ENCODE measurements around the gene TP63.
A peak's percentile ranks its signal among the peaks of the same experiment; 100 is the strongest.

The TP63 gene

DNA sequence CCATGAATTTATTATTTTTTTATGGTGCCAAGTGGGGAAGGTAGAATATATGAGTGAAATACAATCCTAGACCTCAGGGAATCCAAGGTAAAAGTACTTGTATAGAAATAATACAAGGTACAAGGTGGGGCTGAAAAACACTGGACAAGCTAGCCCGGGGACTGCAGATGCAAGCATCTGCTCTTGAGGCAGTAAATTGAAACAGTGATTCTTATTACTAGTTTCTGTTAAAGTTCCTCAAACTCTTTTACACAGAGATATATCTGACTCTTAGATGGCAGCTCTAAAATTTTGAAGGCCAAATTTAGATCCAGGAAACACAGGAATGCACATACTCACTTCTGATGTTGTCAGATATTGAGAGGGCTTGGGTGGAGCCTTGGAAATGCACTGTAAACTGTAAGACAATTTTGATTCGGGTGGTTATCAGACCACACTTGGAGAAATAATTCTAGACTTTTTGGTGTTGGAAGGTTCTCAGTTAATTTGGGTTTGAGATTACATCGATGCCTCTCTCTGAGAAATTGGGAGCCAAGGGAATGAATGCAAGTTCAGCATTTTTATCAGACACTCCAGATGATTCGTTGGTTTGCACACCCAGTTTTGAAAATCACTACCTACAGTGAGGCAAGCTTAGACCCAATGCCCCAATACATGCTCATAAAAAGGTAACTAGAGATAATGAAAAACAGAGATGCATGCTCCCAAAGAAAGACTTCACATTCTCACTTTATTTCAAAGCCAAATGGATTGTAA, 7.3 kb downstream of the TP63 start:
- no peak overlapping the region for H3K4me3 ChIP-seq (ENCODE audit: control insufficient read depth, low read depth, low read length)

DNA sequence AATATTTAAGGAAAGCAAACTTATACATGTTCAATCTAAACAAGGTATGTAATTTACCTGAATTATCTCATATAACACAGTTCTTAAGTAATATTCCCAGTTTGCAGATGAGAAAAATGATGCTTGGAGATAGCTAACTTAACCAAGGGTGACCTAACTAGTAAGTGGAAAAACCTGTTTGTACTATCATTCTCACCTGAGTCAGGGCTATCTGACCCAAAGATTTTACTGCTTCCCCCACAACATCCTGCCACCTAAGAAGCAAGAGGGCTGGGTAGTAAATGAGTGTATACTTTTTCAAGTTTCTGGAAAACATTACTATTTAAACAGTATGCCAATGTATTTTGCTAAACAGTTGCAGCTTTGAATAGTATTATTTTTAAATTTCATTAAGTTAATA, 10.6 kb downstream of the TP63 start:
- TF ChIP-seq, protein P1, sequence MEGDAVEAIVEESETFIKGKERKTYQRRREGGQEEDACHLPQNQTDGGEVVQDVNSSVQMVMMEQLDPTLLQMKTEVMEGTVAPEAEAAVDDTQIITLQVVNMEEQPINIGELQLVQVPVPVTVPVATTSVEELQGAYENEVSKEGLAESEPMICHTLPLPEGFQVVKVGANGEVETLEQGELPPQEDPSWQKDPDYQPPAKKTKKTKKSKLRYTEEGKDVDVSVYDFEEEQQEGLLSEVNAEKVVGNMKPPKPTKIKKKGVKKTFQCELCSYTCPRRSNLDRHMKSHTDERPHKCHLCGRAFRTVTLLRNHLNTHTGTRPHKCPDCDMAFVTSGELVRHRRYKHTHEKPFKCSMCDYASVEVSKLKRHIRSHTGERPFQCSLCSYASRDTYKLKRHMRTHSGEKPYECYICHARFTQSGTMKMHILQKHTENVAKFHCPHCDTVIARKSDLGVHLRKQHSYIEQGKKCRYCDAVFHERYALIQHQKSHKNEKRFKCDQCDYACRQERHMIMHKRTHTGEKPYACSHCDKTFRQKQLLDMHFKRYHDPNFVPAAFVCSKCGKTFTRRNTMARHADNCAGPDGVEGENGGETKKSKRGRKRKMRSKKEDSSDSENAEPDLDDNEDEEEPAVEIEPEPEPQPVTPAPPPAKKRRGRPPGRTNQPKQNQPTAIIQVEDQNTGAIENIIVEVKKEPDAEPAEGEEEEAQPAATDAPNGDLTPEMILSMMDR (IDR thresholded peaks at IDR 0.05; ENCODE audit: control insufficient read depth, insufficient read depth, low read depth, low read length, missing control alignments), result no peak
- DNase-seq (ENCODE audit: low read depth), result no peak
- H3K4me3 ChIP-seq (ENCODE audit: control insufficient read depth, low read depth, low read length), result no peak overlapping the region

More for the DNA sequence above, 7.3 kb downstream of the TP63 start:
- TF ChIP-seq, protein P1 (IDR thresholded peaks at IDR 0.05; ENCODE audit: control insufficient read depth, insufficient read depth, low read depth, low read length, missing control alignments), result no peak
- no peak for DNase-seq (ENCODE audit: low read depth)

DNA sequence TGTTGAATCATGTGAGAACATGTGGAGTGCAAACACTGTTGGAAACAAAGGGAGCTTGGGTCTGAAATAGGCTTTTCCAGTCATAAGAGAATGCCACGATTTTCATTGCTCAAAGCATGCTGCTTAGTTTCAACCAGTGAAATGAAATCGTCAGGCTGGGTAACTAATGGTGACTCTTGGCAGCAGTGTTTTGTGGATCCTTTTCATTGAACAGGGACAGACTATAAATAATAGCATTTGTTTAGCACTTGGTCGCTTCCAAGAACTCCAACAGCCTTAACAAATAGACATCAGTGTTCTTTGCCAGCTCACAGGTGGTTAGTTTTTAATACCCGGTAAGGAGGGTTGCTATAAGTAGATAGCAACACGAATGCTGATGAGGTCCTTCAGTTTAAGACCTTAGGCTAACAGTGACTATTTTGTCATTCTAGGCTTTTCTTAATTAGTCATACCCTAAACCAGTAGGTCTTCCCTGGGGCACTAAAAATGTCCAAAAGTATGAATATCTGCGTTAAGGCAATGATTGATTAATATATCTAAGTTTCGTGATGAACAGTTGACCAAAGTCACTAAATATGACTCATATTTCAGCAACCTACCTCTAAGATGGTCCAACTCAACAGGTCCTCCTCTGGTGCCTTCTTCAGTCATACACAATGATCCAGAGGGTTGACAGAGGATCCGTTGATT, 15.8 kb downstream of the TP63 start:
- DNase-seq (ENCODE audit: low read depth), result no peak
- TF ChIP-seq, protein P1 (IDR thresholded peaks at IDR 0.05; ENCODE audit: control insufficient read depth, insufficient read depth, low read depth, low read length, missing control alignments), result no peak
- H3K4me3 ChIP-seq (ENCODE audit: control insufficient read depth, low read depth, low read length), result no peak overlapping the region

DNA sequence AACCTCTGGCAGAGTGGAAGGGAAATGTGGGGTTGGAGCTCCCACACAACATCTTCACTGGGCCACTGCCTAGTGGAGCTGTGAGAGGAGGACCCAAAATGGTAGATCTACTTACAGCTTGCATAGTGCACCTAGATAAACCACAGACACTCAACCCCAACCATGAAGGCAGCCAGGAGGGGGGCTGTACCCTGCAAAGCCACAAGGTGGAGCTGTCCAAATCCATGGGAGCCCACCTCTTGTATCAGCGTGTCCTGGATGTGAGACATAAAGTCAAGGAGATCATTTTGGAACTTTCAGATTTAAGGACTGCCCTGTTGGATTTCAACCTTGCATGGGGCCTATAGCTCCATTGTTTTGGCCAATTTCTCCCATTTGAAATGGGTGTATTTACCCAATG, 20.9 kb downstream of the TP63 start:
- TF ChIP-seq, protein P1 (IDR thresholded peaks at IDR 0.05; ENCODE audit: control insufficient read depth, insufficient read depth, low read depth, low read length, missing control alignments), result peak; percentile 39
- H3K4me3 ChIP-seq (ENCODE audit: control insufficient read depth, low read depth, low read length), result no peak overlapping the region
- DNase-seq (ENCODE audit: low read depth), result no peak

DNA sequence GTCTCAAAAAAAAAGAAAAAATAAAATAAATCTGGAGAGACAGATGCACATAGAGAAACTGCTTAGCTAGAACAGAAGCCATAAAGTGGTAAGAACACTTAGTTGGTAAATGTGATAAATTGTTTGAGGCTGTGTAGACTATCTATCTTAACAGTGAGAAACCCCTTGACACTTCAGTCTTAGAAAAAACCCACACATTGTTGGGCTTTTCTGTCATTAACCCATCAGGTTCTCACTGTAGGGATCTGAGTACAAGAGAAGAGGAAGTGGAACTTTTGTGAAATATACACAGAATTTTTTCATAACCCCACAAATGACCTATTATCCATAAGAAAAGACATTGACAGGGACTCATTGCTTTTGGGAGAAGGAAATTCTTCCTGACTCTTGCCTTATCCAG, 24.4 kb downstream of the TP63 start:
- DNase-seq (ENCODE audit: low read depth), result no peak
- TF ChIP-seq, protein P1 (IDR thresholded peaks at IDR 0.05; ENCODE audit: control insufficient read depth, insufficient read depth, low read depth, low read length, missing control alignments), result no peak
- no peak overlapping the region for H3K4me3 ChIP-seq (ENCODE audit: control insufficient read depth, low read depth, low read length)

DNA sequence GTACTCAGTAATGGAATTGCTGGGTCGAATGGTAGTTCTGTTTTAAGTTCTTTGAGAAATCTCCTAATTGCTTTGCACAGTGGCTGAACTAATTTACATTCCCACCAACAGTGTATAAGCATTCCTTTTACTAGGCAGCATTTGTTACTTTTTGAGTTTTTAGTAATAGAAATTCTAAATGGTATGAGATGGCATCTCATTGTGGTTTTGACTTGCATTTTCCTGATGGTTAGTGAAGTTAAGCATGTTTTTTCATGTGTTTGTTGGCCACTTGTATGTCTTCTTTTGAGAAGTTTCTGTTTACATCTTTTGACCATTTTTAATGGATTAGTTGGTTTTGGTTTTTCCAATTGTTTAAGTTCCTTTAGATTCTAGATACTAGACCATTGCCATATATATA, 28.4 kb downstream of the TP63 start:
- no peak for DNase-seq (ENCODE audit: low read depth)
- H3K4me3 ChIP-seq (ENCODE audit: control insufficient read depth, low read depth, low read length), result no peak overlapping the region
- TF ChIP-seq, protein P1 (IDR thresholded peaks at IDR 0.05; ENCODE audit: control insufficient read depth, insufficient read depth, low read depth, low read length, missing control alignments), result no peak
